DND-41 (cell line): ENCODE results near the gene PLBD1.

Experiments
- CTCF ChIP-seq: IDR thresholded peaks from 2 replicates; pipeline ENCODE4 v1.5.1; 2012; ENCODE audit warnings: borderline replicate concordance, low read length, moderate library complexity, mild to moderate bottlenecking; ENCODE audit not compliant: poor library complexity, severe bottlenecking; ENCODE audit errors: extremely low read depth
- EZH2 ChIP-seq: IDR thresholded peaks from 3 replicates; pipeline ENCODE4 v1.6.1; 2012; ENCODE audit warnings: borderline replicate concordance, low read depth, mild to moderate bottlenecking, moderate library complexity, low read length, inconsistent platforms; ENCODE audit not compliant: severe bottlenecking

DNA sequence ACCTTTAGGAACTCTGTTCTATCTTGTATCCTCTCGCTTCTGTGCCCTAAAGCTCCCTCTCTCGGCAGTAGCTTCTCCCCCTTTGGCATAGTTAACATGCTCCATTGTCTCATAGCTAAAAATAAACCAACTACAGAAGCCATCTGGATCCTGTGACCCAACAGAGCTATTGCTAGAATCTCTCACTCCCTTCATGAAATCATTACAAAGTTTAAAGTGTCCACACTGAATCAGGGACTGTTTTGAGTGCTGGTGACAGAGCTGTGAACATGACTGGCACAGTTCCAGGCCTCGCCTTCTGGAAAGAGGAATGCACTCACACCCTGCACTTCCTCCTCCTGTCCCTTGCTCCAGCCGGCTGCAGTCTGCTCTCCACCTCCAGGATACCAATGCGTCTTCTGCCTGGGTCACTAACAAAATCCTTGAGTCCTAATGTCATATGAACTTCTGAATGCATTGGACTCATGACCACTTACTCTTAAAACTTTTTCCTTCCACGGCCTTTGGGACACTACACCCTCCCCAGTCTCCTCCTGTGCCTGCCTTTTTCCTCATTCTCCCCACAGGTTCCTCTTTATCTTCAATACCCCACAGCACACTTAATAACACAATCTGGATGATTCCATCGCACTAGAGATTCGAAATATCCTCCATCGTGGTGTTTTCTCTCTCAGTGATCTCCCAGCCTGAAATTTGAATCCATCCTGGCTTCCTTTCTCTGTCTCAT, 13.2 kb downstream of the PLBD1 start:
- TF ChIP-seq EZH2: no peak
- no peak for TF ChIP-seq CTCF
